Thyroid gland (tissue), 4 donors: ENCODE data around the gene C2CD2L. TPM values are rescaled to one million over a fixed set of nuclear protein-coding genes. Genes with fewer than 3 reads are reported as not detected.

Source experiments
- DNase-seq, 2 donors: peaks; one replicate each; pipeline ENCODE4 v3.0.0-alpha.2; 2019
- H3K27ac ChIP-seq, 3 donors: fragments of 200-600 bp; sonication (generic); 1 replicate in 2 of 3; 2 replicates in 1 of 3; pipeline ENCODE4 v1.5.1; 2016 to 2019; ENCODE audit warnings: mild to moderate bottlenecking in 1 of 3, moderate library complexity in 1 of 3
- H3K27me3 ChIP-seq: fragments of 200-600 bp; sonication (generic); one replicate; pipeline ENCODE4 v1.5.1; 2019
- H3K36me3 ChIP-seq, 2 donors: fragments of 200-600 bp; sonication (generic); one replicate each; pipeline ENCODE4 v1.5.1; 2016 to 2019
- H3K4me1 ChIP-seq, 2 donors: fragments of 200-600 bp; sonication (generic); one replicate each; pipeline ENCODE4 v1.5.1; 2017 to 2019
- H3K4me3 ChIP-seq, 3 donors: fragments of 200-600 bp; sonication (generic); replicated peaks in 1 of 3; 1 replicate in 2 of 3; 2 replicates in 1 of 3; pipeline ENCODE4 v1.5.1; 2016; ENCODE audit warnings: mild to moderate bottlenecking in 1 of 3
- H3K9me3 ChIP-seq: fragments of 200-600 bp; sonication (generic); one replicate; pipeline ENCODE4 v1.5.1; 2017
- POLR2A ChIP-seq, 2 donors: fragments of 450-650 bp; IDR thresholded peaks; one replicate each; pipeline ENCODE4 v1.6.1; 2017; ENCODE audit warnings: antibody characterized with exemption in 2 of 2, mild to moderate bottlenecking in 2 of 2, moderate library complexity in 1 of 2
- WGBS, 2 donors: methylation state at CpG; one replicate each; pipeline ENCODE4 v1.1.5; 2017; 5-methylcytosine and 5-hydroxymethylcytosine counted together
- intact Hi-C: fragments of 100-400 bp; cut with DNase I; formaldehyde crosslinking; loops from one replicate; pipeline ENCODE4 v1.15.1; 2023
- total RNA-seq, 4 donors: library from RNA; depleted of rRNA; stranded (reverse); fragments of >200 nt; gene quantifications; one replicate each; pipeline ENCODE4 v1.2.3, GENCODE V29; 2016
- TF ChIP-seq, protein P1 (sequence below), 6 experiments: fragments of 200-600 bp in 3 of 6; fragments of 450-650 bp in 3 of 6; sonication (generic) in 3 of 6; IDR thresholded peaks; one replicate each; pipeline ENCODE4 v1.5.1; 2016 to 2019; ENCODE audit warnings: antibody characterized with exemption in 6 of 6, mild to moderate bottlenecking in 2 of 6, inconsistent platforms in 1 of 6, moderate library complexity in 1 of 6

The C2CD2L gene
- total RNA-seq, 4 donors from 2014 or later, result 6.7 to 8.9 (median 7.9) TPM

DNA sequence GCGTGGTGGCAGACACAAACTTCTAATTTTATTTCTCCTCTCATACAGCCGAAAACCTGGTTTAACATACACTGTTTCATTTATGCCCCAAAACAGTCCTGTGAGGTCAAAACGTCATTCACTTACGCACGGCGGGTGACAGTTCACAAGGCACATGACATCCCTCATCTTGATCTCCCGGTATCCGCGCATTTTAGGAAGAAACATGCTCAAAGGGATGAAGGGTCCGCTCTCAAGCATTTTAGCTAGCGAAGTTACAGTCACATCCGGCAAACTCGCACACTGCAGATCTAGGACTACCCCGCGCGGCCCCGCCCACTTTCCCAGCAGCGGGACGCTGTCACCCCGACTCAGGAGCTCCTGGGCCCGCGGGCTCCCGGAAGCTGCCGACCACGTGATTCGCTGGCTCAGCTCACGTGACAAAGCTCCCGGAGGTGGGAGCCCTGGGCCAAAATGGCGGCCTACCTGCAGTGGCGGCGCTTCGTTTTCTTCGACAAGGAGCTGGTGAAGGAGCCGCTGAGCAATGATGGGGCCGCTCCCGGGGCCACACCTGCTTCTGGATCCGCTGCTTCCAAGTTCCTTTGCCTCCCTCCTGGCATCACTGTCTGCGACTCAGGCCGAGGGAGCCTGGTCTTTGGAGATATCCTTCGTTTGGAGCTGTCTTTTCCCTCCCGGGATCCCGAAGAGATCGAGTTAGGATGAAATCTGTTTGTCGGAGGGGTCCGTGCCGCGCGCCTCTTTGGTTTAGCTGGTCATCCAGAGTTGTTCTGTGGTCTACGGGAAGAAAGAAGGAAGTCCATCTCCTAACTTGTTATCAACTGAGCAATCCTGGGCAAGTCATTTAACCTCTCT is 39.5 kb upstream of the C2CD2L start, which contains the start of gene VPS11:
Gene VPS11 (plus strand): TSS at position 448 of the 852 bp plus-strand sequence. CDS start 6 bp downstream, at position 454.
- Histone ChIP-seq H3K27ac (peak within 1 kb of the TSS; percentile 69 to 75 (median 73)), H3K36me3 (peaks cover 26 to 27% of the 10 kb centered on the region in 2 donors), H3K27me3 (no peaks in the 10 kb centered on the region), H3K4me1 (peaks cover 12 to 19% of the 10 kb centered on the region in 2 donors), H3K9me3 (no peaks in the 10 kb centered on the region), H3K4me3 (peak within 1 kb of the TSS; percentile 31 to 97 (median 79))
- peak in 1 of 2 donors; percentile 76 for TF ChIP-seq POLR2A (IDR thresholded peaks at IDR 0.05)
- TF ChIP-seq, protein P1, sequence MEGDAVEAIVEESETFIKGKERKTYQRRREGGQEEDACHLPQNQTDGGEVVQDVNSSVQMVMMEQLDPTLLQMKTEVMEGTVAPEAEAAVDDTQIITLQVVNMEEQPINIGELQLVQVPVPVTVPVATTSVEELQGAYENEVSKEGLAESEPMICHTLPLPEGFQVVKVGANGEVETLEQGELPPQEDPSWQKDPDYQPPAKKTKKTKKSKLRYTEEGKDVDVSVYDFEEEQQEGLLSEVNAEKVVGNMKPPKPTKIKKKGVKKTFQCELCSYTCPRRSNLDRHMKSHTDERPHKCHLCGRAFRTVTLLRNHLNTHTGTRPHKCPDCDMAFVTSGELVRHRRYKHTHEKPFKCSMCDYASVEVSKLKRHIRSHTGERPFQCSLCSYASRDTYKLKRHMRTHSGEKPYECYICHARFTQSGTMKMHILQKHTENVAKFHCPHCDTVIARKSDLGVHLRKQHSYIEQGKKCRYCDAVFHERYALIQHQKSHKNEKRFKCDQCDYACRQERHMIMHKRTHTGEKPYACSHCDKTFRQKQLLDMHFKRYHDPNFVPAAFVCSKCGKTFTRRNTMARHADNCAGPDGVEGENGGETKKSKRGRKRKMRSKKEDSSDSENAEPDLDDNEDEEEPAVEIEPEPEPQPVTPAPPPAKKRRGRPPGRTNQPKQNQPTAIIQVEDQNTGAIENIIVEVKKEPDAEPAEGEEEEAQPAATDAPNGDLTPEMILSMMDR (IDR thresholded peaks at IDR 0.05), result no peak
- intact Hi-C loops, result no loop called here
- WGBS, 2 donors, result 0 to 1% methylated on average over 31 to 39 of the region's 49 CpGs
- DNase-seq, result peak; percentile 99

DNA sequence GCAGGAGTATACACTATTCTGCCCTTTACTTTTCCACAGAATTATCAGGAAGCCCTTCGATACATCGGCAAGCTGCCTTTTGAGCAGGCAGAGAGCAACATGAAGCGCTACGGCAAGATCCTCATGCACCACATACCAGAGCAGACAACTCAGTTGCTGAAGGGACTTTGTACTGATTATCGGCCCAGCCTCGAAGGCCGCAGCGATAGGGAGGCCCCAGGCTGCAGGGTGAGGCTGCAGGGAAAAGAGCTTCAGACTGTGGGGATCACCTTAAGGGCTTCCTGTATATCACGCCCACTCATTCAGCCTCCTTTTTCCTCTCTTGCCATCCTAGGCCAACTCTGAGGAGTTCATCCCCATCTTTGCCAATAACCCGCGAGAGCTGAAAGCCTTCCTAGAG is 29.3 kb upstream of the C2CD2L start:
- Histone ChIP-seq H3K27ac (no peak overlapping the region), H3K36me3 (peaks cover 82 to 93% of the 10 kb centered on the region in 2 donors), H3K4me1 (no peaks in the 10 kb centered on the region), H3K27me3 (no peaks in the 10 kb centered on the region), H3K9me3 (no peaks in the 10 kb centered on the region), H3K4me3 (no peak overlapping the region)
- DNase-seq, result no peak
- WGBS, 2 donors, result 94 to 95% methylated on average over 11 of the region's 11 CpGs
- no peak for TF ChIP-seq POLR2A (IDR thresholded peaks at IDR 0.05)
- TF ChIP-seq, protein P1 (IDR thresholded peaks at IDR 0.05), result no peak
- intact Hi-C loops, result no loop called here

DNA sequence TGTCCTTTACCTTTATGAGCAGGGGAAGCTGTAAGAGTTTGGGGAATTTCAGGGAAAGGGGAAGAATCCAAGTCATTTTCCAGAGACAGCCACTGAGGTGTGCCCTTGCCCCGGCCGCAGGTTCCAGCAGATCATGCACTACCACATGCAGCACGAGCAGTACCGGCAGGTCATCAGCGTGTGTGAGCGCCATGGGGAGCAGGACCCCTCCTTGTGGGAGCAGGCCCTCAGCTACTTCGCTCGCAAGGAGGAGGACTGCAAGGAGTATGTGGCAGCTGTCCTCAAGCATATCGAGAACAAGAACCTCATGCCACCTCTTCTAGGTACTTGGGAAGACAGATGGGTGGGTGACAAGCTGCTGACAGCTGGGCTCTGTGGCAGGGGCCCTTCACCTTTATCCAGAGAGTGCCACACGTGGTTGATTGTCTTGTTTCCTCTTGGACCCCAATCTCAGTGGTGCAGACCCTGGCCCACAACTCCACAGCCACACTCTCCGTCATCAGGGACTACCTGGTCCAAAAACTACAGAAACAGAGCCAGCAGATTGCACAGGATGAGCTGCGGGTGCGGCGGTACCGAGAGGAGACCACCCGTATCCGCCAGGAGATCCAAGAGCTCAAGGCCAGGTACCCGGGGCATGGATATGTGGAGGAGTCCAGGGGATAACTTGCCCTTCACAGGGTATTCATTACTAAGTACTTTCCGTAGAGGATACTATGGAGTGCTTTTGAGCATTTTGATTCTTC is 28.3 kb upstream of the C2CD2L start:
- intact Hi-C loops, result no loop called here
- Histone ChIP-seq H3K9me3 (no peaks in the 10 kb centered on the region), H3K4me3 (no peak overlapping the region), H3K4me1 (no peaks in the 10 kb centered on the region), H3K27me3 (no peaks in the 10 kb centered on the region), H3K27ac (no peak overlapping the region), H3K36me3 (peaks cover 72 to 82% of the 10 kb centered on the region in 2 donors)
- WGBS, 2 donors, result 95 to 96% methylated on average over 18 to 19 of the region's 19 CpGs
- TF ChIP-seq, protein P1 (IDR thresholded peaks at IDR 0.05), result no peak
- DNase-seq, result no peak

DNA sequence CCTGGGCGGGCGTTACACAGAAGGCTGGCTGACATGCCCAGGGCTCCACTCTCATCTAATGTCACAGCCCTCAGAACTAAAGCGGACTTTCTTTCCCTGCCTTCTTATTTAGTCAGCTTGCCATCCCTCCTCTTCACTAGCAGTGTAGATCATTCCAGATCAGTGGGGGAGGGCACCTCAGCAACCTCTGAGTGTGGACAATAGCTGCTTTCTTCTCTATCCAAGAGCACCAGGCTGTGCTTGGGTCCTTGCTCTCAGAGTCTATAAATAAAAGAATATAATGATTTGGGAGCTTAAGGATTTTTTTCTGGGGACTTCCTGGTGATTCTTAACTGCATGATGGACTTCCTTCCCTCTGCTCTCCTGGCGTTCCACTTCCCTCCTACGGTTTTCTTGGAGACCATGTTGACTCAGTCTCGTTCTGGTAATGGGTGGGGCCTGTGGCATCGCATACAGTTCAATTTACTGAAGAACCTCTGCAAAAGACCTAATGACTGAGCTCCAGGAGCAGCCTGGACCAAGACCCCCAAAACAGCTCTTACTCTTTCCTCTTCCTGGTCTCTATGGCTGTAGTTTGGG is 25.4 kb upstream of the C2CD2L start:
- WGBS, 2 donors, result 72 to 79% methylated on average over 7 of the region's 7 CpGs
- Histone ChIP-seq H3K36me3 (peaks cover 58 to 60% of the 10 kb centered on the region in 2 donors), H3K27ac (no peak overlapping the region), H3K4me3 (no peak overlapping the region), H3K4me1 (peaks cover 10 to 14% of the 10 kb centered on the region in 2 donors), H3K9me3 (no peaks in the 10 kb centered on the region), H3K27me3 (no peaks in the 10 kb centered on the region)
- intact Hi-C loops, result no loop called here
- DNase-seq, result no peak
- TF ChIP-seq POLR2A (IDR thresholded peaks at IDR 0.05), result no peak
- TF ChIP-seq, protein P1 (IDR thresholded peaks at IDR 0.05), result no peak
